Epithelial cell of prostate (primary cell): ENCODE measurements around the gene RTN4.

Source experiments
- DNase-seq: peaks from one replicate; pipeline ENCODE4 v3.0.0-alpha.2; 2011; ENCODE audit warnings: low read depth, low spot score
- H3K27ac ChIP-seq: fragments of 450-650 bp; 2 replicates; pipeline ENCODE4 v1.5.1; 2017; ENCODE audit warnings: mild to moderate bottlenecking

The RTN4 gene

DNA sequence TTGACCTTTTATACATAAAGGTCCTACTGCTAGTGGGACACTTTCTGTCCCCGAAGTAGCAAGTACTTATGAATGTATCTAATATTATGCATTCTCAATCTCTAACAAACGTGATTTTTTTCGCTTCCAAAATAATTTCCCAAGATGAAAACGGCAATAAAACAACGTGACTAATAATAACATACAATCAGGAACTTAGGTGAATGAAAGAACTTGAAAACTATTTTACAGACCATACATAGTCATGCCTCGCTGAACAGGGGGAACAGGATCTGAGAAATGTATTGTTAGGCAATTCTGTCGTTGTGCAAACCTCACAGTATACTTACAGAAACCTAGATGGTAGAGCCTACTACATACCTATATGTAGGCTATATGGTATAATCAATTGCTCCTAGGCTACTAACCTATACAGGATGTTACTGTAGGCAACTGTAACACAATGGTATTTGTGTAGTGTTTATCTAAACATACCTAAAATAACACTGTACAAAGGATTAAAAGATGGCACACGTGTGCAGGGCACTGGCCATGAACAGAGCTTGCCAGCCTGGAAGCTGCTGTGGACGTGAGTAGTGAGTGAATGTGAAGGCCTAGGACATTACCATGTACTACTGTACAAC lies 2.5 kb downstream of the RTN4 start:
- peak overlapping the region; percentile 100 for H3K27ac ChIP-seq
- peak; percentile 54 for DNase-seq

DNA sequence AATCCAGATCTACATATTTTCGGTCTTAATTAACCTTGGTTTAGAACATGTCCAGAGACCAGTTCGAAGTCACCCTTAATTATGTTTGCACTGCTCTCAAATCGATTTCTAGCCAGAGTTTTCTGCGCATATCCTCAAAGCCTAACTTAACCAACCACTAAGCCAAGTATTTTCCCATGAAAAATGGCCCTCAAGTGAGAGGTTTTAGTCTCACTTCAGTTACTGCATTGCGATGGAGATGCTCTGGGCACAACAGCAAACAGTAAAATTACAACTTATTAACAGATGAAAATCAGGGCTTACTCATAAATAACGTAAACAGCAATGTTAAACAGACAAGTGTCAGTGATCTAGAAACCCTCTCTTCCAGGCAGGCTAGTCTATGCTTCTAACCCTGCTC lies 4.5 kb downstream of the RTN4 start:
- no peak overlapping the region for H3K27ac ChIP-seq
- DNase-seq, result no peak

DNA sequence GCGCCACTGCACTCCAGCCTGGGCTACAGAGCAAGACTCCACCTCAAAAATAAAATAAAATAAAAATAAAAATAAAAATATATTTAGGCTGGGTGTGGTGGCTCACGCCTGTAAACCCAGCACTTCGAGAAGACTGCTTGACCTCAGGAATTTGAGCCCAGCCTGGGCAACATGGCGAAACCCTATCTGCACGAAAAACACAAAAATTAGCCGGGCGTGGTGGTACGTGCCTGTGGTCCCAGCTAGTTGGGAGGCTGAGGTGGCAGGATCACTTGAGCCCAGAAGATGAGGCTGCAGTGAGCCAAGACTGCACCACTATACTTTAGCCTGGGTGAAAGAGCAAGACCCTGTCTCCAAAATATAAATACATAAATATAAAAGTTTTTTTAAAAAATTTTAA lies 6.4 kb downstream of the RTN4 start:
- DNase-seq, result no peak
- no peak overlapping the region for H3K27ac ChIP-seq

GRCh38 chr2:55038428-55038827 lies 11.8 kb downstream of the RTN4 start:
- no peak overlapping the region for H3K27ac ChIP-seq
- DNase-seq, result no peak

- H3K27ac ChIP-seq, result no peak overlapping the region
- DNase-seq, result no peak
Measured at GRCh38 chr2:55035716-55036115, 14.5 kb downstream of the RTN4 start.

- no peak for DNase-seq
- no peak overlapping the region for H3K27ac ChIP-seq
Measured at GRCh38 chr2:55033921-55034320, 16.3 kb downstream of the RTN4 start.

- H3K27ac ChIP-seq, result no peak overlapping the region
- DNase-seq, result no peak
Measured at GRCh38 chr2:55033076-55033742, 17.0 kb downstream of the RTN4 start.

DNA sequence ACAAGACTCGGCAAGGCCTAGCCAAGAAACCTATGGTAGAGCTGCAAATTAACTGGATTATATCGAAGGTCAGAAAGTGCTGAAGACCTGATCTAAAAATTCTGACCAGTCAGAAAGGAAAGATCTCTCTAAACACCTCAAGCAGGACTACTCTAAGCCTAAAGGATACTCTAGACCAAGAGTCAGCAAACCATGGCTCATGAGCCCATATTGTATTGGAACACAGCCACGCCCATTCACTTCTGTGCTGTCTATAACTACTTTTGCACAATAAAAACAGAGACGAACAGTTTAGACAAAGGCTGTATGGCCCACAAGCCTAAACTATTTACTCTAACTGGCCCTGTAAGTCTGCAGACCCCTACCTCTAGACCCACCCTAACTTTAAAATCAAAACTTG lies 18.7 kb downstream of the RTN4 start:
- H3K27ac ChIP-seq, result no peak overlapping the region
- DNase-seq, result no peak

DNA sequence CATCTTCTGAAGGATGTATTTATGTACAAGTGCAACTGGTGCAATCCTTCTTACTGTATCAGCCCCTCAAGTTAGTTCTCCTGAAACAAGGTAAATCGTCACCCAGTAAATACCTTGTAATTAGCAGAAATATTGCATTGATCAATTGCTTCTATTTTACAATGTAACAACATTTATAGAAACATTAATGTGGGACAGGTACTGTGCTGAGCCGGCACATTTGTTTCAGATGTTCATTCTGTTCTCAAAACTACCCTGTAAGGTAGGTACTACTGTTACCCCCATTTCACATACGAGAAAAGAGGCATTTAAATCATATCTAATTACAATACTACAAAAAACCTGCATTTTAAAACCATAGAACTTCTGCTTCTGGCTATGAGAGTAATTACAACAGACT lies 19.5 kb downstream of the RTN4 start:
- no peak for DNase-seq
- no peak overlapping the region for H3K27ac ChIP-seq

DNA sequence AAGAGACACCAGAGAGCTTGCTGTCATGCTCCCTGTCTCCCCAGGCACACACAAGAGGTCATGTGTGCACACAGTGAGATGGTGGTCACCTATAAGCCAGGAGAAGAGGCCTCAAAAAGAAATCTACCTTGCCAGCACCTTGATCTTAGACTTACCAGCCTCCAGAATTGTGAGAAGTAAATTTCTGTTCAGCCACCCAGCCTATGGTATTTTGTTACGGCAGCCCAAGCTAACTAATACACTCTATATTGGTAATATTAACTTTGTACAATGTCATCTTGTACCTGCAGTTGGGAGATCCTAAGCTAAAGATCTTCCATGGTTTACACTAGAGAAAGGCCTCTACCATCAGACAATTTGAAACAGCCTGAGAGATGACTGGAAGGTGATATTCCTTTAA lies 21.2 kb downstream of the RTN4 start:
- no peak for DNase-seq
- H3K27ac ChIP-seq, result no peak overlapping the region

- no peak for DNase-seq
- peak overlapping the region; percentile 8 for H3K27ac ChIP-seq
Measured at GRCh38 chr2:55027226-55027625, 23.0 kb downstream of the RTN4 start.

DNA sequence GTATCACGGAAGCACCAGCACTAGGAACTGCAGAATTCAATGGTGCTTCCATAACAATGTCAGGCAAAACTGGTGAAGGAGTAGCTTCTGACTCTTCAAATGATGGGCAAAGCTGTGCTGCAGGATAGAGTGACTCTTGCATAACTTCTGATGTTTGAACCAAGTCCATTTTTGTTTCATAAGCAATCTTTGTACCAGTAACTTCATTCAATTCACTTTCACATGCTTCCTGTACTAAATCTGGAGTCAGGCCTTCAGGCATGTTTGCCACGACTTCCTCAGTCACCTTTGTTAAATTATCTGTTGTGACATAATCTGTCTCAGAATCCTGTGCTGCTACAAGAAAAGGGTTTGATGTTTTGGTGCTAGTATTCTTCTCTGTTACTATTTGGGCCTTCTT lies 24.0 kb downstream of the RTN4 start:
- no peak for DNase-seq
- peak overlapping the region; percentile 8 for H3K27ac ChIP-seq

GRCh38 chr2:55025627-55026026 lies 24.6 kb downstream of the RTN4 start:
- H3K27ac ChIP-seq, result no peak overlapping the region
- DNase-seq, result no peak

GRCh38 chr2:55025082-55025481 lies 25.2 kb downstream of the RTN4 start:
- H3K27ac ChIP-seq, result no peak overlapping the region
- no peak for DNase-seq

GRCh38 chr2:55022476-55022875 lies 27.8 kb downstream of the RTN4 start:
- DNase-seq, result no peak
- peak overlapping the region; percentile 47 for H3K27ac ChIP-seq

GRCh38 chr2:55019526-55020258 lies 30.6 kb downstream of the RTN4 start:
- no peak for DNase-seq
- peak overlapping the region; percentile 47 for H3K27ac ChIP-seq

GRCh38 chr2:55018619-55019018 lies 31.6 kb downstream of the RTN4 start:
- peak overlapping the region; percentile 47 for H3K27ac ChIP-seq

DNA sequence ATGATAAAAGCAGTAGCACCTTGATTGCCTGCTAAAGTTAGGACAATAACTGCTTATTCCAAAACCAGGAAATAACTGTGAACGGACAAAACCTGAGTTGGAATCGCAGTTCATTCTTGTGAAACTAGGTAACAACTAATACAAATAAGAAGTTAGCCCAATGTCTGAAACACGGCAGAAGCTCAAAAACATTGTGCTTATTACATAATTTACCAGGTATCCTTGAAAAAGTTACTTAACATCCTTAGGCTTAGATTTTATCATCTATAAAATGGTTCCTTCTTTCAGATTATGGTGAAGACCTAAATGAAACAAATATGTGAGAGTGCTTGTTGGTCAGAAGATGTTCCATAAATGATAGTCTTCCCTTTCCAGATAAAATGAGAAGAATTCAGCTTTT lies 32.4 kb downstream of the RTN4 start:
- H3K27ac ChIP-seq, result peak overlapping the region; percentile 47
- DNase-seq, result no peak

More at GRCh38 chr2:55018619-55019018, 31.6 kb downstream of the RTN4 start:
- no peak for DNase-seq

- DNase-seq, result no peak
- H3K27ac ChIP-seq, result peak overlapping the region; percentile 47
Measured at GRCh38 chr2:55017428-55017827, 32.8 kb downstream of the RTN4 start.

- DNase-seq, result no peak
- peak overlapping the region; percentile 56 for H3K27ac ChIP-seq
Measured at GRCh38 chr2:55014962-55015939, 35.0 kb downstream of the RTN4 start.
